Activated CD8-positive, alpha-beta memory T cell treated with anti-CD3 and anti-CD28 coated beads, Interleukin-2, amount 50 U/mL, for 1 hour (primary cell): Measurements from ENCODE around the gene MT1M.
"Not testable (repeated sequence)": the region's sequence is repeated elsewhere in the genome, so short reads cannot be mapped to it uniquely, and the experiment has no call there.

Experiments
- DNase-seq: peaks from one replicate; pipeline ENCODE4 v3.0.0-alpha.2; 2020; ENCODE audit errors: extremely low read depth

Gene MT1M

DNA sequence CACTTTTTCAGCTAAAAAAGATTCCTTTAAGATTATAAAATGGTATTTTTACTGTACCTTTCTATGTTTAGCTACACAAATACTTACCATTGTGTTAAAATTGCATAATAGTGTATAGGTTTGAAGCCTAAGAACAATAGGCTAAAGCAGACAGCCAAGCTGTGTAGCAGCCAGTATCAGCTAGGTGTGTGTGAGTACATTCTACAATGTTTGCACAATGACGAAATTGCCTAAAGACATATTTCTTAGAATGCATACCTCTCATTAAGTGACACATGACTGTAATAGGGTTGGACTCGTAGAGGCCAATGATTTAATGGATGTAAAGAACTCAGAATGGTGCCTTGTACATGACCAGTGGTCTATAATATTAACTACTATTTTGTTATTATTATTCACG lies 17.4 kb downstream of the MT1M start:
- DNase-seq: no peak

- DNase-seq: no peak
Observed at GRCh38 chr16:56651586-56651985, 19.1 kb downstream of the MT1M start, which contains the start of gene MT1B. Gene MT1B (plus strand): TSS chr16:56651886. CDS start chr16:56651954, 68 bp downstream.

DNA sequence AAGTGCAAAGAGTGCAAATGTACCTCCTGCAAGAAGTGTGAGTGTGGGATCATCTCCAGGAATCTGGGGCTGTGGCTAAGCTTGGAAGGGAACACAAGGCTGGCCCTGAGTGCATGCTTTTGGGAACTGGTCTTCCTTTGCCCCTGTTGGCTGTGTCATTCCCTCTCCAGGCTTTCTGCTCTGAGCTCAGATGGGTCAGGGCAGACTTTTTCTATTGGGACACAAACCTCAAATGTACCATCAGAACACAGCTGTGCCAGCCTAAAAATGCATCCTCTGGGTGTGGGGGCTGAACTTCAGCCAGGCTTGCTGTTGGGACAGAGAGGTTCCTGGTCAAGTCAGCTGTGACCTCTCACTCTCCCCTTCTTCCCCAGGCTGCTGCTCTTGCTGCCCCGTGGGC lies 20.1 kb downstream of the MT1M start:
- no peak for DNase-seq

GRCh38 chr16:56653218-56653617 lies 20.8 kb downstream of the MT1M start:
- DNase-seq: no peak

GRCh38 chr16:56657555-56658326 lies 25.3 kb downstream of the MT1M start, which contains the start of gene MT1F:
Gene MT1F (plus strand): TSS chr16:56657959. CDS start chr16:56658059, 100 bp downstream.
- DNase-seq: no peak

GRCh38 chr16:56658327-56658875 lies 25.9 kb downstream of the MT1M start:
- DNase-seq: no peak

DNA sequence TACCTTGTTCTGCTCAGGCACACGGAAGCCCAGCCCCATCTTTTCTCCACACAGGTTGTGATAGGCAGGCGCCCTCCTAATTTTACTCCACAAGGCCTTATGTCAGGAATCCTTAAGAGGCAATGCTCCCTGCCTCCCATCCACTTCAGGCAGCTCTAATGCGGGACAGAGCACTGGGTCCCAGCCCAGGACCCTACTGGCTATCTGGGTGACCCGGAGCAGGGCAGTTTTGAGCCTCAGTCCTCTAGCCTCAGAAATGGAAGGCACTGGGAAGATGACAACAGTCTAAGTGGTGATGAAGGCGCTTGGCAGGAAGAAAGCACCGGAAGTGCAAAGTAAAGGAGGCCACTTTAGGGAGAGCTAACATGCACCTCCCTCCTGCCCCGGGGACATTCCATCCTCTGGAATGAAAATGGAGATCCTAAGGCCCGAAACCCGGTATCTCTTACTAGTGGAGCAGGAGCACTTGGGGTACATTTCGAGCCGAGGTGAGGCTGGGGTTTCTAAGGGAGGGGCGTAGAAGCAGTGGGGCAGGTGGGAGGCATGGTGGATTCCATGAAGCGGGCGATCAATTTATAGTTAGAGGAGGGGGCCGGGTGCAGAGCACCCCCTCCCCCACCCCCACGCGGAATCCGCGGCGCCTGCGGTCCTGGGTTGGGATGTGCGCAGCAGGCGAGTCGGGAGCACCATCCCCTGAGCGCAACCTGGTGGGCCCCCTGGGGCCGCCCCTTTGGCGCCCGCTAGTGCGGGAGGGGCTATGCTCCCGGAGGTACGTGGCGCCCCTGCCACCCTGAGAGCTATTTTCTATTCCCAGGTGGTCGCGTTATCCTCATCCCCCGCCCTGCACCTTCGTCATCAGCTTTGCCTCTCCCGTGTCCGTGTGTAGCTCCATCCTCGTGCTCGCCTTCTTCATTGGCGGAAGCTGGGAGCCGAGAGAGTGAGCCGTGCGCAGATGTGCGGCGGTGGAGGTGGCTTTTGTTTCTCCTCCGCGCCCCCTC lies 30.2 kb downstream of the MT1M start:
- DNase-seq: no peak

- DNase-seq: no peak
Observed at GRCh38 chr16:56664506-56664905, 32.0 kb downstream of the MT1M start.

DNA sequence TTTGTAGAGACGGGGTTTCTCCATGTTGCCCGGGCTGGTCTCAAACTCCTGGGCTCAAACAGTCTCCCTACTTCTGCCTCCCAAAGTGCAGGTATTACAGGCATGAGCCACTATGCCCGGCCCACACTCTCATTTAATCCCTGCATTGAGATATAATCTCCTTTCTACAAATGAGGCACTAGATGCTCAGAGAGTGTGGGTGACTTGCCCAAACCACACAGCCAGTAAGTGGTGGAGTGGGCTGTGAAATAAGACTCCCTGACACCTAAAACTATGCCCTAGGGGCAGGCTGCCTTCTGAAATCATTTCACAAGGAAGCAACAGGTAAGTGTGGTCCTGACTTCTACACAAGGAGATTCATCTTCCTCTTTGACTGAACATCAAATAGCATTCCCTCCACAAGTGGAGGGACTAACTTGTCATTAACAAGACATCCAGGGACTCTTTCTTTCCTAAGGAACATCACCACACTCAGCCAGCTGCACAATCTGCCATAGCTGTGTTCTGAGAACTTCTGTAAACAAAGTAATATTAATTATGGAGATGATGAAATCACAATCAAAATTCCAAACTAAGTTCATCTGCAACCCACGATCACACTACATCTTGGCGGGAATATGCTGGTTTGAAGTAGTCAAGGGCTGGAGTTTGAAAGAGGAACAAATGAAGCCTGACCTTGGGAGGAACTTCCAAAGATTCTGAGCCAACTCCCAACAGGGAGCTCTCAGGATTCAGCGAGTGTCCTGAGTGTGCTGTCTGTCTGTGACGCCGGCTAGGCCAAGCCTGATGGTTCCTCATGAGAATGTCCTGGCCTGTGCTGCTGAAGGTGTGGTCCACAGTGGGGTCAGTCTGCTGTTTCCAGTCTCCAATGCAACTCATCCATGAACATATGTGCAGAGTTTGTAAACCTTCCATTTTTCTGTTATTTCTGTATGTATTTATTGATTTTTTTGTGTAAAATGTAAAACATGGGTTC lies 33.1 kb downstream of the MT1M start:
- DNase-seq: not testable (repeated sequence)

DNA sequence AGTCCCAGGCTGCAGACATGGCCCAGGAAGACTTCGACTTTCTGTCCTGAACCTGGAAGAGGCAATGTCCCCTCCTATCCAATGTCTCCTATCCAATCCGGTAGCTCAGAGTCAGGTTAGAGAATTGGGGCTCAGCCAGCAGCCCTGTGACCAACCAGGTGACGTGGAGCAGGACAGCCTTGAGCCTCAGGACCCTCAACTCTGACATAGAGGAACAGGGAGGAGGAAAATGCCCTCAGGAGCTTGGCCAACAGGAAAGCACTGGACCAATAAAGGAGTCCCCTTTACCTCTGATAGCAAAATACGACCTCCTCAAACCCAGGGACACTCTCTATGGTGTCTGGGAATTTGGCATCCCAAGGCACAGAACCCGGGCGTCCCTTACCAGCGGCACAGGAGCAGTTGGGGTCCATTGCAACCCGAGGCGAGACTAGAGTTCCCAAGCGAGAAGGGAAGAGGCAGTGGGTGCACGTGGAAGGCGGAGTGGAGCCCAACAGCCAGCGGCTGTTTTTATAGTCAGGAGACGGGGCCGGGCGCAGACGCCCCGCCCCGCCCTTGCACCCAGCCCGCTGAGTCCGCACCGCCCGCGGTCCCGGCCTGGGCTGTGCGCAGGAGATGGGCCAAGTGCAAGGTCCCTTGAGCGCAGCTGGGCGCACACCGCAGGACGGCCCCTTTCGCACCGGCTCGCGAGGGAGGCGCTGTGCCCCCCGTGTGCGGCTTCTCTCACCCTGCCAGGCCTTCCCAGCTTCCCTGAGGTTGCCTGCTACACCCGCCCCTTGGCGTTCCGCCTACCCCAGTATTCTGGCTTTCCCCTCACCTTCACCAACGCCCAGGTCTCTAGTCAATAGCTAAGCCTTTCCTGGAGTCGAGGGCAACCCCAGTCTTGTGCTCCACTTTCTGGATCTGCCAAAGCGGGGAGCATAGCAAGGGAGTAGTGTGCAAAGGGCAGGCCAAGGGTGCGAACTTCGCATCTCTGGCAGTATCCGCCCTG lies 35.4 kb downstream of the MT1M start, which contains the start of gene MT1G:
TSS of gene MT1G (minus strand) at position 485 of the 991 bp plus-strand sequence. CDS start at position 413, 72 bp downstream.
- no peak for DNase-seq

DNA sequence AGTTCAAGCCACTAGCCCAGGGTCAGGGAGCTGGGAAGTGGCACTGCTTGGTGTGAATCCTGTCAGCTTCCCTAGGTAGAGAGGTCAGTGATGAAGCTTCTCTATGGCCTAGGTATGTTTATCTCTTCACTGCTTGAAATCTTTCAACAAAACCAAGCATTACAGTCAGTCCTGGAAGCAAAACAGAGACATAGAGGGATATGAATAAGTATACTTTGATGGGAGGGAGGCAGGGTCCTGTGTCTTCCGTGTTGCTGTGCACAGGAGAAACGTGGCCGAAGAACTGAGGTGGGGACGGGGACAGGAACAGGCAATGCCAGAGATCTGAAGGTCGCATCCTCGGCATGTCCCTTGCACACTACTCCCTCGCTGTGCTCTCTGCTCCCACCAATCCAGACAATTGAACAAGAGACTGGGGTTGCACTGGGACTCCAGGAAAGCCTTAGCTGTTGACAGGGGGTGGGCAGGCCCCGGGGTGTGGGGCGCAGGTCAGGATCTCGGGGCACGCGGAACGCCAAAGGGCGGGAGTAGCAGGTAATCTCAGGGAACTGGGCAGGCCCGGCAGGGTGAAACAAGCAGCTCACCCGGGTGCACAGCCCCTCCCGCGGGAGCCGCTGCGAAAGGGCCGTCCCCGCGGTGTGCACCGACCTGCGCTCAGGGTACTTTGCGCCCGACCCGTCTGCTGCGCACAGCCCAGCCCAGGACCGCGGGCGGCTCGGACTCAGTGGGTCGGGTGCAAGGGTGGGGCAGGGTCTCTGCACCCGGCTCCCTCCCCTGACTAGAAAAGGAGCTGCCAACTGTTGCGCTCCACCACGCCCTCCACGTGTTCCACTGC lies 36.8 kb downstream of the MT1M start, which contains the start of gene MT1H:
TSS of gene MT1H (plus strand) at position 810 of the 835 bp plus-strand sequence. CDS start 71 bp downstream, outside the sequence.
- no peak for DNase-seq

GRCh38 chr16:56669840-56670619 lies 37.6 kb downstream of the MT1M start:
- DNase-seq: no peak

DNA sequence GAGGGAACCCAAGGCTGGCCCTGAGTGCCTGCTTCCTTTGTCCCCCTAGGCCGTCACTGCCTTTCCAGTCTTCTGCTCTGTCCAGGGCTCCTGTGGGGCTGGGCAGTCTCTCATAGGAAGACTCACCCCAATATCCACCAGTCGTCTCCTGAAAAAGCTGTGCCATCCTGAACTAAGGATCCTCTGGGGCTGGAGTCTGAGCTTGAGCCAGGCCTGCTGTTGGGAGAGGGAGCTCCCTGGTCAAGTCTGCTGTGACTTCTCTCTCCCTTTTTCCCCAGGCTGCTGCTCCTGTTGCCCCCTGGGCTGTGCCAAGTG lies 38.1 kb downstream of the MT1M start:
- no peak for DNase-seq

DNA sequence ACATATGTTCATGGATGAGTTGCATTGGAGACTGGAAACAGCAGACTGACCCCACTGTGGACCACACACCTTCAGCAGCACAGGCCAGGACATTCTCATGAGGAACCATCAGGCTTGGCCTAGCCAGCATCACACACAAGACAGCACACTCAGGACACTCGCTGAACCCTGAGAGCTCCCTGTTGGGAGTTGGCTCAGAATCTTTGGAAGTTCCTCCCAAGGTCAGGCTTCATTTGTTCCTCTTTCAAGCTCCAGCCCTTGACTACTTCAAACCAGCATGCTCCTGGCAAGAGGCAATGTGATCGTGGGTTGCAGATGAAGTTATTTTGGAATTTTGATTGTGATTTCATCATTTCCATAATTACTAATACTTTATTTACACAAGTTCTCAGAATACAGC lies 39.2 kb downstream of the MT1M start:
- not testable (repeated sequence) for DNase-seq

GRCh38 chr16:56672171-56672570 lies 39.7 kb downstream of the MT1M start:
- DNase-seq: not testable (repeated sequence)

GRCh38 chr16:56672761-56673536 lies 40.5 kb downstream of the MT1M start:
- DNase-seq: no peak

GRCh38 chr16:56673921-56674320 lies 41.5 kb downstream of the MT1M start:
- DNase-seq: no peak
